ENCODE data around the gene SH3BP5.

Gene SH3BP5

DNA sequence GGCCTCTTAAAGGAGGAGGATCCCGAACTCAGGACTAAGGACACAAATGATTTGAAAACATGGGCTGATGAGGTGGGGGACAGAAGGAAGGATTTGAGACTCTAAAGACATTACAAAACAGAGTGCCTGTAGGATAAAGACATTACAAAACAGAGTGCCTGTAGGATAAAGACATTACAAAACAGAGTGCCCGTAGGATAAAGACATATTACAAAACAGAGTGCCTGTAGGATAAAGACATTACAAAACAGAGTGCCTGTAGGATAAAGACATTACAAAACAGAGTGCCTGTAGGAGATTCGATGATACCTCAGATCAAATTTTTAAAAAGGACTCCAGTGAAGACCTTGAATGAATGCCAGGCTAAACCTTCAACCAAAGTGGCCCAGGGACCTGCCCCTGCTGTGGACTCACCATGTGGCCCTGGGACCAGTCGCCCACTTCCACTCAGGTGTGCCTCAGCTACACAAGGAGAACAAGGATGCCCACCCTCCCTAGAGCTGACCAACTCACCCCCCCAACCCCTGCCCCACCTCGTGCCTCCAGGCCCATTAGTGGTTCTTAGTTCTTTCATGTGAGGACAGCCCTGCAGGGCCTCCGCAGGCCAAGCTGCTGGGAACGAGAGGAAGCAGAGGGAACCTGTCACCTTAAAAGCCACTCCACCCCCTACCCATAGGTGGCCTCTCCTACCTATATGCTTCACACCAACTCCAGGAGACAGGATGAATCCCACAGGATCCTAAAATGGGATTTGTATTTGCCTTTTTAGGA is 59.8 kb downstream of the SH3BP5 start:
- no peak for DNase-seq

DNA sequence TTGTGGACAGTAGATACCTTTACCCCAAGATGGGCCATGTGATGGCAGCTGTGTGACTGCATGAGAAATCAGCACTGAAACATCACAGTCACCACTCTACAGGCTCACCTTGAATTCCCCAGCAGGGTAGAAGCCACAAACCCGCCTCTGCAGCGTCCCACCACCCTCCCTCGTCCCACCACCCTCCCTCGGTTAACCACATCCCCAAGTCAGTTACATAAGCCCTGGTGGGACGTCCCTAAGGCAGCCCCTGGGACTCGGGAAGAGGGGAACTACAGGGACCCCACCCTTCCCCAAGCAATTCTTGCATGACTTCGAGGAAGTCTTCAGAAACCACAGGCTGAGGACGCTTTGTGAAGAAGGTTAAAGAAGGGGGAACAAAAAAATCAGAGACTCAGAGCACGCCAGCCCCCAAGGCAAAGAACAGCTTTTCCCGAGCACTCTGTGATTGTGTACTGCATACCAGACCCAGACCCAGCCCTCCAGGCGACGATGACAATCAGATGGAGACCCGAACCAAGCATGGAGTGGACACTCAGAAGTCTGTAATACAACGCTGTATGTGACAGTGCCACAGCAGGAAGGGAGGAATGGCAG is 60.5 kb downstream of the SH3BP5 start:
- DNase-seq = no peak

DNA sequence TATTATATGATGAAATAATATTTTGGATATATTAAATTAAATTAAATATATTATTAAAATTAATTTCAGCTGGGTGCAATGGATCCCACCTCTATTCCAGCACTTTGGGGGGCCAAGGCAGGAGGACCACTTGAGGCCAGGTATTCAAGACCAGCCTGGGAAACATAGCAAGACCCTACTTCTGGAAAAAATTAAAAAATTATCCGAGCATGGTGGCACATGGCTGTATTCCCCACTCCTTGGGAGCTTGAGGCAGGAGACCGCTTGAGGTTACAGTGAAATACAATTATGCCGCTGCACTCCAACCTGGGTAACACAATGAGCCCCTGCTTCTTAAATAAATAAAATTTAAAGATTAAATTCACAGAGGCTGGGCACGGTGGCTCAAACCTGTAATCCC is 61.4 kb downstream of the SH3BP5 start:
- DNase-seq = no peak

DNA sequence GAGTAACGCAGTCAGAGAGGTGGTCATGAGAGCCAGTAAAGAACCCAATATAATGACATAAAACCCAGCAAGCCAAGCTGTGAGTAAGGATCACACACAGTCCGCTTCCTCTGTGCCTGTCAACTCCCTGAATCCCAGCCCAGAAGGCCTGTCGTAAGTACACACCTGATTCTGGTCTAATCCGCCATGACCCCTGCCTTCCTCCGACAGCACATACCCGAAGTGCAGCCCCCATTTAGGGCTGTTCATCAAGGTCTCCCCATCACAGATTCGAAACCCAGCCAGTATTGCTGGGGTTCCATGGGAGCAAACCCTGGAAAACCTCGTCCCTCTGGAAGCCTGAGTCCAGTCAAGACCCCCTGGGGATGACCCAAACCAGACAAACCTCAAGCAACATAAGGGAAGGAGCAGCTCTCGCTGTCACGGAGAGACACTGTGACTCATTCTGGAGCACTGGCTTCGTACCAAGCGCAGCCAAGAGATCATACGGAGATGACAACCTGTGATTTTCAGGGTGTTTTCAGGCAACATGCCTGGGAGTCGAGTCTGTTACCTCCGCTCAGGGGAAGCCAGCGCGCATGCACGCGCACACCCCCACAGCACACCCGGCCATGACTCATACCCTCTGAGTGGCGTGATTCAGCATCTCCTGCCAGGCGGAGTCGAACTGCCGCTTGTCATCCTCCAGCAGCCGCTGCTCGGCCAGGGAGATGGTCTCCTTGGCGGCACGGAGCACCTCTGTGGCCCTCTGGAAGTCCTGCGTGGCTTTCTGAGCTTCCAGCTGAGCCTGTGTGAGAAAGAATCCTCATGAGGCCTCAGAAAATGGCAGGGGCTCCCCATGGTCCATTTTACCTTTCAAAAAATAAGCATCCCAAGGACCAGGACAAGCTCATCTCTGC is 63.0 kb downstream of the SH3BP5 start:
- peak; percentile 39 for DNase-seq

DNA sequence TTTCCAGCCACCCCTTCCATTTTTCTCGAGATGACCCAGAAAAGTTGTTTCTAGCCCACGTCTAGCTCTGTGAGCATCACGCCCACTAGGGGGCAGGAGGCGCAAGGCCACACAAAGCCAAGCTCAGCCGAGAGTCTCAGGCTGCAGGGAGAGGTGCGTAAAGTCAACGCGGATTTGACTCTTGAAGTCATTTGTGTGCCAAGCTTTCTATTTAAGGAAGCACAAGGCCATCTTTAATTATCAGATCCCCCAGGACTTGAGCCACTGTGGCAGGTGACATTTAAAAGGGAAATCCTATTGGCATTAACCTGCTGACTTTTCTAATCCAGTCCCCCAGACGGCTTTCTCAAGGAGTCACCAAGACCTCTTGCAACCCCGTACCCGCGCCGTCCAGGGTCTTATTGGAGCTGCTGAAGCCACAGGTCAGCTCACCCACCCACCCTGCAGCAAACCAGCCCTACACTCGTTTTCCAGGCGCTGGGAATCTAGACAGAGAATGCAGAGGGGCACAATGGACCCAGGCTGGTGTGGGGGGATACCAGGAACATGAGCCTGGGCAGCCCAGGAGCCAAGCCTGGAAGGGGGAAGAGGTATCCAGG is 64.3 kb downstream of the SH3BP5 start:
- DNase-seq = peak; percentile 50

DNA sequence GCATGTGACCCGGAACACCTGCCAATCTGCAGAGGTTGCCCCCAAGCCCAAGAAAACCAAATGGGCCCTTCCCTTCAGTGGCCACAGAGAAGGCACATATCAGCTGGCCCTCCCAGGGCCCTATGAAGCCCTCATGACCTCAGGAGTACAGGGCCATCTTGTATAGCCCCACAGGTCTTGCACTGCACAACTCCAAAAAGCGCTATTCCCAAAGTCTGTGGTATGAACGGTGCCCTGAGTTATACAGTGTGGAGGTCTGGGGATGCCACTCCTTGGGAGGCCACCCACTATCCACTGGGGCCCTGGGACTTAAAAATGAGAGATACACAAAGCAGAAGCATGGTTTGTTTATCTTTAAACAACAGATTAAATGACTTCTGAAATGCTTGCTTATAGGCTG is 64.9 kb downstream of the SH3BP5 start:
- no peak for DNase-seq

DNA sequence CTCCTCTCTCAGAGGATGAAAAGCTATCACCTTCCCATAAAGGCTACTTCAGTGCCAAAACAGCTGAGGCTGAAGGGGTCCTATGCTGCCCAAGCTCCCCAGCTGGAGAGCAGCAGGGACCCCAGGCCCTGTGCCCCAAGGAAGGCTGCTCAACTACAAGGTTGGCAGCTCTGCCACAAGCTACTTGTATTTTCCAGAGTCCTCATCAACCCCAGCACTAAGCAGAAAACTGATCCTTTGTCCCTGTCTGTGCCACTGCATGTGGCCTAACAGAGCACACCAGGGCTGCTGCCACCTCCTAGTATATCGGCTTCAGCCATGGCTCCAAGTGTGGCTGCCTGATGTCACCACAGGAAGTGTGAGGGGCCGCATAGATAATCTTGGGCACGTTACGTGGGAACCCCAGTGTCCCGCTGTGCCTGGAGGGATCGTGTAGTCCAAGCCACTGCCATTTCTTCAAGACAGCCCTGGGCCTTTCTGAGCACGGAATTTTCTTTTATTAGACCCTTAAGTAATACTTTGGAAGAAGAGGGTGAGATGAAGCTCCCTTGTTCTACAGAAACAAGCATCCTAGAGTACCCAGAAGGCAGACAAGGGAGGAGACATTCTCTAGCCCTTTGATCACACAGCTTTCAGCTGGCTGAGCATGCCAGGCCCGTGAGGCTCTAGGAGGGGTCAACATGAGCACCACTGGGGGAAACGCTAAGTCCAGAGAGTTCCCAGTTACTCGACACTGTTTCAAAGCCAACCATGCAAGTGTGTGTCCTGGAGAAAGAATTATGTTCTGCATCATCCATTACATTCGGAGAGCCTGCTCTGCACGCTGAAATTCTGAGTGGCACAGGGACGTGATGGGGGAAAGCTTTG is 65.6 kb downstream of the SH3BP5 start:
- no peak for DNase-seq

DNA sequence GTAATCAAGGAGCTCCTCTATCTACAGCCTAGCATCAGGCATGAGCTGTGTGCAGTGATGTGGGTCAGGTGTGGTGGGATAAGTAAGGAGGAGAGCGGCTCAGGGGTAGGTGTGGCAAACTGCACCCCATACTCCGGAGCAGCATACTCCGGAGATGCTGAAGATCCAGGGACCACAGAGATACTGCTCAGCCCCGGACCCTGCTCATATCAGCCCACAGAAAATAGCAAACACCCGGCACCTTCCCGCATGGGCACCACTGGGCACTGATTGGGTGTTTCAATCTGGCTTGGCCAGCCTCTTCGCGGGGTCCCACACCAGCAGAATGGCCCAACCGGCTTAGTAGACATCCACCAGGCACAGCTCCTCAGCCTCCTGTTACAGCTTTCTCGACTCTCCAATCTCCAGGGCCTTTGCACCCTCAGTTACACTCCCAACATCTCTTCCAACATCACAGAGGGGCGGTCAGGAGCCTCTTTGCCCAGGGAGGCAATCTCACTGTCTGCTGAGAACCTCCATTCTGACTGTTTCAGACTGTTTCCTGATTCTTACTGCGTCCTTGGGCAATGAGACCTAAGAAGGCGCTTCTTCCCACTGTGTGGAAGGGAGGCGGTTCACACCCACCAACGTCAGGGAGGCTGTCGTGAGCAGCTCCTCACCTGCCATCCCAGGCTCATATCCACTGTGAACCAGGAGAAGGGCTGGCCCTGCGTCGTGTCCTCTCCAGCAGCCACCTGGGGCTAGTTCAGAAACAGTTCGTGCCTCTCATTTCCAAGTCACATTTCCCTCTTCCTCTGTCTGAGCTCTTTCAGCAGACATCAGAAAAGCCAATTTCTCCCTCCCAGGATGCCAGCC is 66.5 kb downstream of the SH3BP5 start:
- DNase-seq = no peak

DNA sequence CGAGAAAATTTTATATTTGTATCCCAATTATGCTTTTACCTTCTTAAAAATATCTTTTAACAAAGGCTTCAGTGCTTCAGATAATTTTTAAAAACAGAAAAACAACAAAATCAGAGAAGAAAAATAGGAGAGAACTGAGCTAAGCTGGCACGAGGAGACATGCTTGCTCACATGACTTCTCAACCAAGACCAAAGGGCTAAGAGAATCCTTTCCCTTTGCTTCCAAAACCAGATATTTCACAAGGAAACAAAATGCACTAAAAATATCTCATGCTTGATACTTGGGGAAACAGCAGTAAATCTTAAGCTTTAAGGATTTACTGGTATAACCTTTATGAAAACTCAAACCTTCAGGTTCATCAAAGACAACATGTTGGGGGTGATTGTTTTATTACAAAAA is 67.9 kb downstream of the SH3BP5 start:
- DNase-seq = no peak

DNA sequence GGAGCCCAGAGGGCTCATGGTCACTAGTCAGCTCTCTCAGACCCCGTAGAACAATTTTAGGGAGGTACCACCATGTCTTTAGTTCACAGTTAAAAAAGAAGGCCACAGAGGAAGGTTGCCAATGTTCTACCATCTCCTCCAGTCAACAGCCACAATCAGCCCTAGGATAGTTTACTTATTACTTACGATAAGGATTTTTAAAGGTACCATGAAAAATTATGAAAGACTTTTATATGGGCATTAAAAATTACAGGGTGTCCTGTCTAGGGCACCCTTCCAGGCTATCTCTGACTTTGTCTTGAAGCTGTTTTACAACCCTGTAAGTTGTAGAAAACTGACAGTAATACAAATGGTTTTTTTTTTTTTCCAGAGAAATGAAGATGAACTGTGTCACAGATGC is 68.5 kb downstream of the SH3BP5 start:
- DNase-seq = no peak

DNA sequence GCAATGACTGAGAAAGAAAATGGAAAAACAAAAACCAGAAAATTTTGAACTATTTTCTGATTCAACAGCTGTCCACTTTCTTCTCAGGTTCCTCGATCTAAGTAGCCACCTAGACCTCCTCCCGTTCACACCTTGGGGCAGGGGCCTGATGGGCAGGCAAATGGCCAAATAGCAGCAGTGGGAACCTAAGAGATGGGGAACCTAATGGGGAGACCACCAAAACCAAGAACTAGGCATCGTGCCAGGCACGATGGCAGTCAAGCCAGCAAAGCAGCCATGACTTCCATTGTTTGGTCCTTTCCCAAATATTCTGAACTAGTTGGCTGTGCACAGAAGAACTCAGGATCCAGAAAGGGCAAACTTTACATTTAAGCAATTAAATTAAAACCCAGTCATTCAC is 69.3 kb downstream of the SH3BP5 start:
- no peak for DNase-seq

DNA sequence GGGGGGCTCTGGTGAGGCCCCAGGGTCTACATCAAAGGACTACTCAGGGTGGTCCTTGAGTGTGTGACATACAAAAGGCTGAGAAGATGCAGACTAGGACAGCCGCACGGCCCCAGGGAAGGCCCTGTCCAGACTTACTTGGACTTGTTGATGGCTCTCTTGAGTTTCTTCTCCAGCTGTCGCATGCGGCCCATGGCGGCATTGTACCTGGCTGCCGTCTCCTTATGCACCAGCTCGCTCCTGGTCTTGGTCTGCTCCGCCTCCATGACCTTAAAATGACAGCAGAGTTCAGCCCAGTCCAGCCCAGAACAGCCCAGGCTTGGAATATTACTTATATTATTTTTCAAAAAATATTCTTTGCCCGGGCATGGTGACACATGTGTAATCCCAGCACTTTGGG is 70.4 kb downstream of the SH3BP5 start:
- no peak for DNase-seq

DNA sequence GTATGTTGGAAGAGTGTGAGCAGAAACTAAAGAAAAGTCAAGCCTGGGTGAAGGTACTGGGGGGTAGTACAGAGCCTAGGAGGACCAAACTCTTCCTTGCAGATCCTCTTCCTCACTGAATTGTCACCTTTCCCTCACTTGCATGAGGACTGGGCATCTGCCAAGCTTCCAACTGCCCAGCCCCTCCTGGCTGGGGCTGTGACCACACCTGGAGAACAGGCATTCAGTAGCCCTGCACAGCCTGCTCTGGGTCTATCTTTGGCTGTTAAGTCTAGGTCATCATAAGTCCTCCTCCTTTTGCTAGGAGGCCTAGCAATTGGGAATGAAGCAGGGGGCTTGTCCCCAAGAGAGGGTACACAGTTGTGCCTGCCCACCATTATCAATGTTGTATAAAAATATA is 71.1 kb downstream of the SH3BP5 start:
- DNase-seq = no peak

DNA sequence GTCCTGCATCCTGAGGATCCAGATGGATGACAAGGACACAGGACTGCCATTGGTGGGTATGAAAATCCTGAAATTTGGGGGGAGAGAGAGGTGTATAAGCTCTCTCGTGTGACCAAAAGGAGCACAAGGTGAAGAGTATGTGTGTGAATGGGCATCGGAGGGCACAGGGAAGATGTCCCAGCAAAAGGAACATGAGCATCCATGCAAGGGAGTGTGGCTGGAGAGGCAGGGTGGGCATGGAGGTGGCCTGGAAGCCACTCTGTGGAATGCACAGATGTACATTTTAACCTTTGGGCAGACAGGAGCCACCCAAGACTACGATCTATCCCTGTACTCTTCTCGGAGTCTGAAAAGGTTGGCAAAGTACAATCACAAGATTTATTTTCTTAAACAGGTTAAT is 71.9 kb downstream of the SH3BP5 start:
- no peak for DNase-seq

DNA sequence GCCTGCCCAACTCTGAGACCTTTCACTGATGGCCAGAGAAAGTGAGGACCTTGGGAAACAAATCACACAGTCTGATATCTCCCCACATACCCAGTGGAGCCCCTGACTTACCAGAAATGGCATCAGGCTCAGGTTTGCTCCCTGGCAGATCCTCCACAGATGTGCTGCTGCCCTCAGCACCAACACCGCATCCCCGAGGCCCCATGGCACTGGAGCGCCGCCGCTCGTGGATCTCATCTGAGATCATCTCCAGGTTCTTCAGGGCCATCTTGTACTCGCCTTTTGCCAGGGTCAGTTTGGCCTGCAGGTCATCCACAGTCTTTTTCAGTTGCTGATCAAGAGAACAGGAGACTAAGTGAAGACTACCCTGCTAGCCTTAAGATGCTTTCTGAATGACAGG is 73.7 kb downstream of the SH3BP5 start:
- DNase-seq = no peak

DNA sequence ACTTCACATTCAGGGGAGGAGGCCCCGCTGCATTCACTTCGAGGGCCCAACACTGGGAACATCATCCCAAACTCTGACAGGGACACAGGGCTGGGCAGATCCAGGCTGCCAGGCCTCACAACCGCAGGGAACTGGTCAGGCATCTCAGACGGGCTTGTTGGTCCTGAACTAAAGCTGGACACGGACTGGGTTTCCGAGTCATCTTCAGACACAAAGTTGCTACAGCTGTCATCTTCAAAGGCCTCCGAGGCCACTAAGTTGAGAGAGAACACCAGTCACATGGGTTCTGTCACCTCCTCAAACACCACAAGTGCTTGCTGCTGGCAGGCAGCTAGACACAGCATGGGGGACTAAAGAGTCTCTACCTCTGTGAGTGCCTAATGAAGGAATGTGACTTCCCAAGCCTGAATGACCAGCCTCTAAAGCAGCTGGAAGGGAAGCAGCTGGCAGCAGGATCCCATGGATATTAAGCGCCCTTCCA is 75.5 kb downstream of the SH3BP5 start:
- DNase-seq = no peak

DNA sequence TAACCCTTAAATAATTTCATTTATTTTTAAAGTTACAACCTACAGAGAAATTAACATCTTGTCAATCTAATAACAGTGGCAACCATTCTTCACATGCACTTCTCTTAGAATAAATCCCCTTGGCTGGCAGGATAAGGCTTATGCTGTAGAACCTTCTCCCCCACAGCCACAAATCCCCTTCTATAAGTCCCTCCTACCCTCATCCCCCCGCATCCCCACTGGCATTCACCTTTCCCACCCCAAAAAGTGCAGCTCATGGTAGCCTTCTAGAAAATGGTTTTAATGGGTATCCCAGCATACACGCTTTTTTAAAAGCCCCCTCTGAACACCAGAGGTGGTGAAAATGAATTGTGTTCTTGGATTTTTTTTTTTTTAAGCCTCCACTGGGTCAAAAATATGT is 77.2 kb downstream of the SH3BP5 start:
- DNase-seq = no peak

DNA sequence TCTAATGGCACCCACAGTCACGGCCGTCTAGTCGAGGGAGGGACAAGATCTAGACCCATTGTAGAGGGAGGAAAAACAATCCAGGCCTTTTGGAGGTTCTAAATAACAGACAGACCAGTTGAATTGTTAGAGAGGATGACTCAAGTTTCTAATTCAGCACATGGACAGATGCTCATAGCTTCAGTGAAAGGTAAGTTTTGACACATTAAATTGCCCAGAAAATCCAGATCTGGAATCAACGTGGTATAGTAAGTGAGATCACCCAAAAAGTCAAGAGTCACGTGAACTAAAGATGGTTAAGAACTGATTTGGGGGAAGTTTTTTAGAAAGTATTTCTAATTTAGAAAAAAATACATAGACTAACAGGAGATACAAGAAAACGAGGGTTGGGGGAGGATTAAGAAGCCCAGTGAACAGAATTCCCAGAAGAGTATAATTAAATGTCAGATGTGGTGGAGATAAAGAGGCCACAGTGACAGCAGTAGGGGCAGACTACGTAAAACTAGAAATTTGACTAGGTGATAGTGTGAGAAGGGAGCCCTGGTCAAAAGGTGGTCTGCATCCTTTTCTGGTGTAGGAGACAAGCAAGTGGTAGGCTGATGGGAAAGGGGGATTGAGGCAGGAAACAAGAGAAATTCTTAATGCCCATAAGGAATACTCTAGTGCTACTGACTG is 79.2 kb downstream of the SH3BP5 start:
- no peak for DNase-seq

DNA sequence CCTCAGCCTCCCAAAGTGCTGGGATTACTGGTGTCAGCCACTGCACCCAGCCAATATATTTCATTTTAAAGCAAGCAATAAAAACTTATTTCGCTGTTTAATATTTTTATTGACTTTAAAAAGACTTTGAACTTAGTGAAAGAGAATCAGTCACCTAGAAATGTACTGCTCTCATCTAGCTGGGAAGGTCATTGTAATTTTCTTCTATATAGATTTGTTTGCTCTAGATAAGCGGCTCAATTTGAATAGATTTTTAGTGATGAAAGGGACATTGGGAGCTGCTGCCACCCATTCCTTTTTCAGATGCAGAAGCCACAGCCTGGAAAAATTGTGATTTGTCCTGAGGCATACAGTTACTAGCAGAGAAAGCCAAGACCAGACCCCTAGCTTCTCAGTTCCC is 86.2 kb downstream of the SH3BP5 start:
- no peak for DNase-seq

DNA sequence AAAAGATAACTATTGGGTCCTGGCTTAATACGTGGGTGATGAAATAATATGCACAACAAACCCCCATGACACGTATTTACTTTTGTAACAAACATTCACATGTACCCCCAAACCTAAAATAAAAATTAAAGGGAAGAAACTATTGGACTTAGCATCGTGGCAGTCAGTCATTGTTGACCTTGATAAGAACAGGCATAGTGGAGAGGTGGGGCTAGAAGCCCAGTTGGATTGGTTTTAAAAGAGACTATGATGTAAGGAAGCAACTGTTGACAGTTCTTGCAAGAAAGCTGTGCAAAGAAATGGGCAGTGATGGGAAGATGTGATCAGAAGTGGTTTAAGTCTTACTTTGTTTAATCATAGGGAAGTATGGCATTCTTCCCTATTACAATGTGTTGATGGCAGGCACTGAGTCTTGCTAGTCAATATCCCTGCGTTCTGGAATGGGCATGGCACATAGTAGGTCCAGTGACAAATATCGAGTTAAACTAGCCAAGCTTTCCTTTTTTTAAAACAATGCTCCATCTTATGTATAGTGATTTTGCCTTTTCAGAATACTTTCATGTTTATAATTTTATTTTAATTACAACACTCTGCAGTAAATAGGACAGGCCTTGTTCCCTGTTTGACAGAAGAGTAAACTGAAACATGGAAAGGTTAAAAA is 88.4 kb downstream of the SH3BP5 start:
- DNase-seq = no peak

Data from NCI-H1694 treated with DMSO at 0.1 percent for 48 hours (cell line).